HCT116 (cell line): Measurements from ENCODE around the gene SLC7A9. TPM values are rescaled to one million over a fixed set of nuclear protein-coding genes. Genes with fewer than 3 reads are reported as not detected.

Experiments used
- ATAC-seq: fragments of 200-7000 bp; cut with Tn5 transposase; 2 replicates; pipeline ENCODE4 v1.9.1; 2020; ENCODE audit warnings: mild to moderate bottlenecking, moderate library complexity
- BruUV-seq: library from RNA; stranded (reverse); fragments of 400-500 nt; replicated peaks from 2 replicates; lab custom pipeline; 2021; lab: Mats Ljungman, UMichigan
- CTCF ChIA-PET: fragments of 300-600 bp; sonication (Branson Sonifier 250); formaldehyde crosslinking; loops from one replicate; lab custom pipeline; 2021; ENCODE audit warnings: antibody characterized with exemption; lab: Charles Lee
- POLR2A ChIA-PET: fragments of 300-600, 350-600 bp; sonication (Branson Sonifier 250); formaldehyde crosslinking; loops from one replicate; lab custom pipeline; 2021; ENCODE audit warnings: antibody characterized with exemption; lab: Charles Lee
- RAD21 ChIA-PET, 2 experiments: fragments of 300-600 bp; sonication (Branson Sonifier 250); formaldehyde crosslinking; loops; one replicate each; lab custom pipeline; 2023; ENCODE audit warnings: low total read pairs in 2 of 2; ENCODE audit not compliant: uncharacterized antibody in 2 of 2, unreplicated experiment in 2 of 2, low non-redundant PET in 1 of 2; lab: Charles Lee
- DNase-seq: peaks from one replicate; pipeline ENCODE4 v3.0.0-alpha.2; 2010; ENCODE audit warnings: low read depth, low spot score
- H2AFZ ChIP-seq: fragments of 200-600 bp; shearing (Covaris generic), sonication (generic); 2 replicates; pipeline ENCODE4 v1.6.1; 2017; ENCODE audit warnings: low read depth, mixed run types, mixed read lengths, antibody characterized with exemption, low read length; ENCODE audit not compliant: poor library complexity, severe bottlenecking
- H3K27ac ChIP-seq: 2 replicates; pipeline ENCODE4 v1.5.1; 2012; ENCODE audit warnings: low read depth, low read length
- H3K27me3 ChIP-seq: fragments of 200-600 bp; sonication (generic); 2 replicates; pipeline ENCODE4 v1.6.1; 2016; ENCODE audit warnings: mixed run types, low read length, mixed read lengths; ENCODE audit not compliant: insufficient read depth
- H3K36me3 ChIP-seq, 2 experiments: fragments of 200-500 bp in 1 of 2; fragments of 200-600 bp in 1 of 2; sonication (Bioruptor generic) in 1 of 2; sonication (generic) in 1 of 2; 2 replicates each; pipeline versions ENCODE4 v1.5.1 to v1.6.1; 2014 to 2016; ENCODE audit warnings: low read length in 2 of 2, inconsistent platforms in 1 of 2, mixed read lengths in 1 of 2, mixed run types in 1 of 2; ENCODE audit not compliant: insufficient read depth in 2 of 2, control insufficient read depth in 1 of 2
- H3K4me1 ChIP-seq, 2 experiments: fragments of 200-600 bp in 1 of 2; sonication (generic) in 1 of 2; 2 replicates each; pipeline versions ENCODE4 v1.5.1 to v1.6.1; 2012 to 2017; ENCODE audit warnings: low read length in 2 of 2, inconsistent platforms in 1 of 2, mild to moderate bottlenecking in 1 of 2, mixed read lengths in 1 of 2, mixed run types in 1 of 2, moderate library complexity in 1 of 2; ENCODE audit not compliant: insufficient read depth in 2 of 2, control insufficient read depth in 1 of 2
- H3K4me2 ChIP-seq: fragments of 200-600 bp; sonication (generic); 2 replicates; pipeline ENCODE4 v1.6.1; 2017; ENCODE audit warnings: mixed run types, low read length, mixed read lengths
- H3K4me3 ChIP-seq, 2 experiments: fragments of 200-600 bp in 1 of 2; sonication (generic) in 1 of 2; replicated peaks in 1 of 2; 2 replicates each; pipeline ENCODE4 v1.5.1; 2011 to 2016; ENCODE audit warnings: low read length in 2 of 2, control low read depth in 1 of 2, low read depth in 1 of 2, mild to moderate bottlenecking in 1 of 2, mixed read lengths in 1 of 2, mixed run types in 1 of 2
- H3K79me2 ChIP-seq: fragments of 200-600 bp; sonication (generic); 2 replicates; pipeline ENCODE4 v1.6.1; 2017; ENCODE audit warnings: mild to moderate bottlenecking, mixed run types, low read length, moderate library complexity, mixed read lengths; ENCODE audit not compliant: insufficient read depth
- H3K9ac ChIP-seq: fragments of 200-600 bp; sonication (generic); 2 replicates; pipeline ENCODE4 v1.6.1; 2016; ENCODE audit warnings: low read length, mixed read lengths
- H3K9me2 ChIP-seq: fragments of 200-600 bp; sonication (generic), shearing (Covaris generic); 2 replicates; pipeline ENCODE4 v1.6.1; 2017; ENCODE audit warnings: mixed run types, mild to moderate bottlenecking, moderate library complexity; ENCODE audit not compliant: insufficient read depth
- H3K9me3 ChIP-seq, 2 experiments: fragments of 200-500 bp in 1 of 2; fragments of 200-600 bp in 1 of 2; sonication (Bioruptor generic) in 1 of 2; sonication (generic) in 1 of 2; 2 replicates each; pipeline ENCODE4 v1.6.1; 2014 to 2017; ENCODE audit warnings: low read length in 2 of 2, mixed read lengths in 2 of 2, inconsistent platforms in 1 of 2, low read depth in 1 of 2, mild to moderate bottlenecking in 1 of 2, mixed run types in 1 of 2, moderate library complexity in 1 of 2; ENCODE audit not compliant: control insufficient read depth in 1 of 2, insufficient read depth in 1 of 2
- H4K20me1 ChIP-seq: fragments of 200-600 bp; sonication (generic), shearing (Covaris generic); 2 replicates; pipeline ENCODE4 v1.6.1; 2017; ENCODE audit warnings: mixed run types, mild to moderate bottlenecking, moderate library complexity; ENCODE audit not compliant: insufficient read depth
- CBX3 ChIP-seq: IDR thresholded peaks from 2 replicates; pipeline ENCODE4 v1.6.1; 2012; ENCODE audit warnings: low read depth
- CEBPB ChIP-seq: IDR thresholded peaks from 2 replicates; pipeline ENCODE4 v1.6.1; 2012; ENCODE audit warnings: low read depth
- EGR1 ChIP-seq: IDR thresholded peaks from 2 replicates; pipeline ENCODE4 v1.6.1; 2012; ENCODE audit warnings: low read depth
- ELF1 ChIP-seq: IDR thresholded peaks from 2 replicates; pipeline ENCODE4 v1.6.1; 2012; ENCODE audit warnings: low read depth, borderline replicate concordance
- EZH2 ChIP-seq: fragments of 200-600 bp; sonication (generic); IDR thresholded peaks from 2 replicates; pipeline ENCODE4 v1.6.1; 2017; ENCODE audit warnings: antibody characterized with exemption, mixed run types
- EZH2phosphoT487 ChIP-seq: fragments of 200-600 bp; IDR thresholded peaks from 2 replicates; pipeline ENCODE4 v1.6.1; 2018; ENCODE audit warnings: antibody characterized with exemption, borderline replicate concordance
- FOSL1 ChIP-seq: IDR thresholded peaks from 2 replicates; pipeline ENCODE4 v1.6.1; 2012; ENCODE audit warnings: low read depth
- POLR2AphosphoS5 ChIP-seq: IDR thresholded peaks from 2 replicates; pipeline ENCODE4 v1.6.1; 2011; ENCODE audit warnings: mild to moderate bottlenecking, low read depth, low read length, moderate library complexity
- SIN3A ChIP-seq: IDR thresholded peaks from 2 replicates; pipeline ENCODE4 v1.6.1; 2012; ENCODE audit warnings: low read depth
- SRF ChIP-seq: IDR thresholded peaks from 2 replicates; pipeline ENCODE4 v1.6.1; 2012; ENCODE audit warnings: low read depth
- TCF7L2 ChIP-seq: IDR thresholded peaks from 2 replicates; pipeline ENCODE4 v1.7.0; 2011; ENCODE audit warnings: borderline replicate concordance, inconsistent platforms; ENCODE audit not compliant: insufficient read depth, insufficient read length; ENCODE audit errors: extremely low read depth
- ZFX ChIP-seq: fragments of 450-650 bp; IDR thresholded peaks from 2 replicates; pipeline ENCODE4 v1.6.1; 2017
- intact Hi-C: fragments of 100-400 bp; cut with micrococcal nuclease; formaldehyde crosslinking; loops from 2 replicates; pipeline ENCODE4 v1.10.0; 2022
- total RNA-seq: library from RNA; stranded (reverse); gene quantifications from one replicate; pipeline ENCODE4 v1.2.1, GENCODE V29; 2021; ENCODE audit not compliant: unreplicated experiment
- TF ChIP-seq, protein P1 (sequence below), 3 experiments: fragments of 200-600 bp in 1 of 3; sonication (generic) in 1 of 3; IDR thresholded peaks in 2 of 3; conservative IDR thresholded peaks in 1 of 3; 2 replicates each; pipeline ENCODE4 v1.5.1; 2012 to 2017; ENCODE audit warnings: low read depth in 2 of 3, low read length in 2 of 3, antibody characterized with exemption in 1 of 3, borderline replicate concordance in 1 of 3, control low read depth in 1 of 3, mild to moderate bottlenecking in 1 of 3, mixed read lengths in 1 of 3, mixed run types in 1 of 3, moderate library complexity in 1 of 3; ENCODE audit not compliant: insufficient read depth in 1 of 3

SLC7A9 gene
- total RNA-seq, 1 experiment from 2014 or later = 0.42 TPM

DNA sequence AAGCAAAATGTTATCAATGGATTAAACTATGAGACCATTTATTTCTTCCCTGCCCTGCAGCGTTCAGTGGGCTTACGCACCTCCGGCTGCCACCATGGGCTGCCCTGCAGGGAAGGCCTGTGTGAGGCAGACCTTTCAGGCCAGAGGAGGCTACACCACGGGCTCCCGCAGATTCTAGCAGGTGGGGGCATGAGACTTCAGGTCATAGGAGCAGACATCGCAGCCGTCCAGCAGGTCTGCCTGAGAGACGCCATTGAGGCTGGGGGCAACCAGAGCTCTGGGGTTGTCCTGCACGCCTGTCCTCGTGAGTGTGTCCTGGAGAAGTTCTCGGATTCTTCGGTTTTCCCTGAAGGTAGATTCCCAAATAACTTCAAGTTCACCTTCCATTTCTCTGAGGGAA lies 9.4 kb upstream of the SLC7A9 start:
- no peak for DNase-seq
- no peak overlapping the region for H3K4me3 ChIP-seq
- no peak for TF ChIP-seq SIN3A
- TF ChIP-seq, protein P1, sequence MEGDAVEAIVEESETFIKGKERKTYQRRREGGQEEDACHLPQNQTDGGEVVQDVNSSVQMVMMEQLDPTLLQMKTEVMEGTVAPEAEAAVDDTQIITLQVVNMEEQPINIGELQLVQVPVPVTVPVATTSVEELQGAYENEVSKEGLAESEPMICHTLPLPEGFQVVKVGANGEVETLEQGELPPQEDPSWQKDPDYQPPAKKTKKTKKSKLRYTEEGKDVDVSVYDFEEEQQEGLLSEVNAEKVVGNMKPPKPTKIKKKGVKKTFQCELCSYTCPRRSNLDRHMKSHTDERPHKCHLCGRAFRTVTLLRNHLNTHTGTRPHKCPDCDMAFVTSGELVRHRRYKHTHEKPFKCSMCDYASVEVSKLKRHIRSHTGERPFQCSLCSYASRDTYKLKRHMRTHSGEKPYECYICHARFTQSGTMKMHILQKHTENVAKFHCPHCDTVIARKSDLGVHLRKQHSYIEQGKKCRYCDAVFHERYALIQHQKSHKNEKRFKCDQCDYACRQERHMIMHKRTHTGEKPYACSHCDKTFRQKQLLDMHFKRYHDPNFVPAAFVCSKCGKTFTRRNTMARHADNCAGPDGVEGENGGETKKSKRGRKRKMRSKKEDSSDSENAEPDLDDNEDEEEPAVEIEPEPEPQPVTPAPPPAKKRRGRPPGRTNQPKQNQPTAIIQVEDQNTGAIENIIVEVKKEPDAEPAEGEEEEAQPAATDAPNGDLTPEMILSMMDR (IDR thresholded peaks at IDR 0.05 in 2 of 3, conservative IDR thresholded peaks at IDR 0.05 in 1 of 3; ENCODE audit: borderline replicate concordance in 1 of 3, insufficient read depth in 1 of 3, low read depth in 2 of 3, low read length in 2 of 3) = no peak
- TF ChIP-seq POLR2AphosphoS5 = no peak
- TF ChIP-seq CEBPB = no peak
- no peak for TF ChIP-seq ZFX
- no peak for TF ChIP-seq CBX3
- TF ChIP-seq TCF7L2 = no peak
- no peak for TF ChIP-seq EGR1
- no peak for TF ChIP-seq EZH2phosphoT487
- no peak for TF ChIP-seq FOSL1
- TF ChIP-seq SRF = no peak
- TF ChIP-seq EZH2 = no peak
- no peak for TF ChIP-seq ELF1
- TF ChIP-seq, all 23 proteins: peak for 0
- Histone ChIP-seq H3K27me3 (no peaks in the 10 kb centered on the region), H3K27ac (no peak overlapping the region), H3K9me3 (no peaks in the 10 kb centered on the region), H2AFZ (no peak overlapping the region), H4K20me1 (no peaks in the 10 kb centered on the region), H3K4me2 (no peak overlapping the region), H3K9ac (no peak overlapping the region), H3K79me2 (no peaks in the 10 kb centered on the region), H3K36me3 (no peaks in the 10 kb centered on the region), H3K4me1 (no peaks in the 10 kb centered on the region), H3K9me2 (no peaks in the 10 kb centered on the region)
- no peak for ATAC-seq
- RAD21 ChIA-PET = no interaction called here
- CTCF ChIA-PET = no interaction called here
- POLR2A ChIA-PET = no interaction called here
- intact Hi-C loops = no loop called here
- no TSS peak for BruUV-seq
